K562 (cell line): ENCODE data around the gene ELOF1. TPM values are rescaled to one million over a fixed set of nuclear protein-coding genes. Genes with fewer than 3 reads are reported as not detected.

Source experiments
- ATAC-seq: fragments of 200-7000 bp; cut with Tn5 transposase; 3 replicates; pipeline ENCODE4 v1.9.1; 2020; ENCODE audit warnings: moderate library complexity
- BruUV-seq: library from RNA; stranded (reverse); fragments of 400-500 nt; replicated peaks from 2 replicates; lab custom pipeline; 2021; lab: Mats Ljungman, UMichigan
- CTCF ChIA-PET: fragments of 300-600 bp; formaldehyde crosslinking; extraction: SDS; loops from one replicate; lab custom pipeline; 2021; ENCODE audit warnings: low intra/inter-chr PET ratio; lab: Yijun Ruan, JAX
- POLR2A ChIA-PET: fragments of 300-600, 350-650 bp; sonication (Branson Sonifier 250); formaldehyde crosslinking; extraction: SDS; loops from one replicate; lab custom pipeline; 2021; ENCODE audit warnings: antibody characterized with exemption, inconsistent platforms; lab: Yijun Ruan, JAX
- DNase-seq, 4 experiments: peaks; one replicate each; pipeline versions ENCODE4 v3.0.0 to v3.0.0-alpha.2; 2011 to 2018; ENCODE audit warnings: low spot score in 3 of 4, mixed read lengths in 3 of 4; ENCODE audit errors: extremely low read depth in 1 of 4
- FAIRE-seq: peaks from 2 replicates; lab custom pipeline; 2011; peaks lifted over from hg19 to GRCh38; lab: Jason Lieb, UNC
- H2AFZ ChIP-seq: 2 replicates; pipeline ENCODE4 v1.6.0; 2011; ENCODE audit warnings: low read depth, low read length, control low read depth, inconsistent platforms
- H3K27ac ChIP-seq: fragments of 200-600 bp; 3 replicates; pipeline ENCODE4 v1.8.0; 2011; ENCODE audit warnings: low read depth, mild to moderate bottlenecking, control low read depth, inconsistent platforms, low read length, moderate library complexity, mixed read lengths; ENCODE audit errors: extremely low read depth
- H3K27me3 ChIP-seq, 2 experiments: fragments of 300-600 bp in 1 of 2; 2 replicates in 1 of 2; 3 replicates in 1 of 2; pipeline versions ENCODE4 v1.6.0 to v1.8.0; 2011; ENCODE audit warnings: inconsistent platforms in 2 of 2, low read length in 2 of 2, mild to moderate bottlenecking in 1 of 2, mixed read lengths in 1 of 2, moderate library complexity in 1 of 2; ENCODE audit not compliant: control insufficient read depth in 2 of 2, insufficient read depth in 2 of 2
- H3K36me3 ChIP-seq: fragments of 300-600 bp; 3 replicates; pipeline ENCODE4 v1.8.0; 2011; ENCODE audit warnings: mild to moderate bottlenecking, low read length, inconsistent platforms; ENCODE audit not compliant: control insufficient read depth, insufficient read depth
- H3K4me1 ChIP-seq, 2 experiments: fragments of 200-600 bp in 1 of 2; replicated peaks in 1 of 2; 2 replicates in 1 of 2; 3 replicates in 1 of 2; pipeline versions ENCODE4 v1.5.1 to v1.8.0; 2011; ENCODE audit warnings: inconsistent platforms in 2 of 2, low read length in 2 of 2, mild to moderate bottlenecking in 1 of 2, mixed read lengths in 1 of 2, moderate library complexity in 1 of 2; ENCODE audit not compliant: control insufficient read depth in 2 of 2, insufficient read depth in 2 of 2
- H3K4me2 ChIP-seq: 2 replicates; pipeline ENCODE4 v1.6.1; 2011; ENCODE audit warnings: low read length, control low read depth, inconsistent platforms, mixed read lengths; ENCODE audit not compliant: insufficient read depth
- H3K4me3 ChIP-seq: fragments of 200-600 bp; sonication (generic), shearing (Covaris generic); 2 replicates; pipeline ENCODE4 v1.5.1; 2016; ENCODE audit warnings: control low read depth, inconsistent platforms
- H3K79me2 ChIP-seq: fragments of 200-600 bp; 3 replicates; pipeline ENCODE4 v1.8.0; 2011; ENCODE audit warnings: low read length, inconsistent platforms; ENCODE audit not compliant: control insufficient read depth, insufficient read depth
- H3K9ac ChIP-seq, 2 experiments: 2 replicates each; pipeline versions ENCODE4 v1.6.0 to v1.6.1; 2011; ENCODE audit warnings: low read depth in 2 of 2, low read length in 2 of 2, control low read depth in 1 of 2, inconsistent platforms in 1 of 2, mild to moderate bottlenecking in 1 of 2, mixed read lengths in 1 of 2; ENCODE audit not compliant: insufficient read depth in 1 of 2
- H3K9me1 ChIP-seq: one replicate; pipeline ENCODE4 v1.6.0; 2011; ENCODE audit warnings: inconsistent platforms, mild to moderate bottlenecking, low read length, moderate library complexity; ENCODE audit not compliant: control insufficient read depth, insufficient read depth
- H3K9me3 ChIP-seq: replicated peaks from 2 replicates; pipeline ENCODE4 v1.5.1; 2011; ENCODE audit warnings: low read depth, low read length, inconsistent platforms; ENCODE audit not compliant: control insufficient read depth, insufficient read depth
- H4K20me1 ChIP-seq: replicated peaks from 2 replicates; pipeline ENCODE4 v1.6.1; 2011; ENCODE audit warnings: low read length, inconsistent platforms, mixed read lengths; ENCODE audit not compliant: control insufficient read depth, insufficient read depth
- BCOR ChIP-seq: fragments of 450-650 bp; IDR thresholded peaks from 2 replicates; pipeline ENCODE4 v1.6.1; 2016
- CBX3 ChIP-seq, 2 experiments: IDR thresholded peaks; 1 replicate in 1 of 2; 2 replicates in 1 of 2; pipeline ENCODE4 v1.6.1; 2012; ENCODE audit warnings: inconsistent platforms in 2 of 2, low read length in 2 of 2, borderline replicate concordance in 1 of 2, control low read depth in 1 of 2
- DACH1 ChIP-seq: fragments of 450-650 bp; IDR thresholded peaks from 2 replicates; pipeline ENCODE4 v1.6.1; 2018; ENCODE audit not compliant: partially characterized antibody
- KLF1 ChIP-seq: fragments of 450-650 bp; IDR thresholded peaks from 2 replicates; pipeline ENCODE4 v1.6.1; 2016; ENCODE audit warnings: missing genetic modification characterization, missing compliant biosample characterization
- NCOA2 ChIP-seq, 2 experiments: fragments of 450-650 bp; IDR thresholded peaks; 2 replicates each; pipeline ENCODE4 v1.6.1; 2018; ENCODE audit warnings: mild to moderate bottlenecking in 2 of 2, moderate library complexity in 1 of 2; ENCODE audit not compliant: partially characterized antibody in 2 of 2
- TARDBP ChIP-seq: fragments of 450-650 bp; IDR thresholded peaks from 2 replicates; pipeline ENCODE4 v1.6.1; 2016
- XRCC4 ChIP-seq: IDR thresholded peaks from one replicate; pipeline ENCODE4 v1.6.1; 2011; ENCODE audit not compliant: insufficient read depth, insufficient read length; ENCODE audit errors: extremely low read depth
- ZFP36 ChIP-seq: fragments of 150-350 bp; IDR thresholded peaks from 2 replicates; pipeline ENCODE4 v1.6.1; 2018; ENCODE audit warnings: low read length, low read depth; ENCODE audit not compliant: partially characterized antibody
- ZNF23 ChIP-seq: fragments of 250-450 bp; sonication (Bioruptor Pico); IDR thresholded peaks from 2 replicates; pipeline ENCODE4 v1.4.0; 2020; ENCODE audit warnings: mild to moderate bottlenecking
- ZNF668 ChIP-seq: fragments of 250-450 bp; sonication (Bioruptor Pico); IDR thresholded peaks from 2 replicates; pipeline ENCODE4 v1.8.0; 2022; ENCODE audit warnings: mild to moderate bottlenecking, inconsistent platforms
- WGBS: fragments of 100-300 bp; shearing (Covaris generic); methylation state at CpG from one replicate; pipeline ENCODE4 v1.1.6; 2016; ENCODE audit warnings: low coverage, mixed read lengths; ENCODE audit not compliant: insufficient coverage; ENCODE audit errors: missing lambda C conversion rate; 5-methylcytosine and 5-hydroxymethylcytosine counted together
- in situ Hi-C: fragments of 300-500 bp; cut with MboI; formaldehyde crosslinking; loops from 4 replicates; pipeline ENCODE4 v1.15.0; 2018; ENCODE audit warnings: inconsistent platforms, mixed read lengths
- intact Hi-C: fragments of 100-400 bp; cut with micrococcal nuclease; formaldehyde crosslinking; loops from 2 replicates; pipeline ENCODE4 v1.14.2; 2022
- polyA plus RNA-seq, 8 experiments: library from polyadenylated mRNA; depleted of rRNA in 4 of 8; stranded (reverse) in 5 of 8; unstranded in 3 of 8; fragments of >200 nt; fragmentation: Nextera tagmentation in 2 of 8; fragmentation: Illumina TruSeq in 1 of 8; extraction: Ambion mirVana in 2 of 8; extraction: Trizol in 1 of 8; gene quantifications; 2 replicates each; pipeline versions ENCODE4 v1.2.1 to v1.2.3, GENCODE V29; 2011 to 2014; ENCODE audit warnings: inconsistent platforms in 1 of 8, missing spikeins in 1 of 8
- total RNA-seq, 7 experiments: library from RNA; depleted of rRNA in 6 of 7; stranded (reverse); fragments of >200 nt in 6 of 7; fragmentation: Illumina TruSeq in 2 of 7; extraction: Trizol in 2 of 7; gene quantifications; 2 replicates each; pipeline versions ENCODE4 v1.2.1 to v1.2.3, GENCODE V29; 2011 to 2021; ENCODE audit warnings: low replicate concordance in 1 of 7
- TF ChIP-seq, protein P1 (sequence below): fragments of 450-650 bp; IDR thresholded peaks from 2 replicates; pipeline ENCODE4 v1.6.1; 2018; ENCODE audit warnings: mild to moderate bottlenecking, low read depth; ENCODE audit not compliant: partially characterized antibody
- TF ChIP-seq, protein P2 (sequence below): fragments of 450-650 bp; formaldehyde crosslinking; IDR thresholded peaks from 2 replicates; pipeline ENCODE4 v1.4.0; 2020; ENCODE audit warnings: mild to moderate bottlenecking, moderate library complexity

ELOF1 gene
- total and polyA plus RNA-seq, 9 of the 15 experiments (the other 6 are each of a cell fraction or from before 2014, with no cell fraction given): 16.7 to 147 (median 74.2) TPM

DNA sequence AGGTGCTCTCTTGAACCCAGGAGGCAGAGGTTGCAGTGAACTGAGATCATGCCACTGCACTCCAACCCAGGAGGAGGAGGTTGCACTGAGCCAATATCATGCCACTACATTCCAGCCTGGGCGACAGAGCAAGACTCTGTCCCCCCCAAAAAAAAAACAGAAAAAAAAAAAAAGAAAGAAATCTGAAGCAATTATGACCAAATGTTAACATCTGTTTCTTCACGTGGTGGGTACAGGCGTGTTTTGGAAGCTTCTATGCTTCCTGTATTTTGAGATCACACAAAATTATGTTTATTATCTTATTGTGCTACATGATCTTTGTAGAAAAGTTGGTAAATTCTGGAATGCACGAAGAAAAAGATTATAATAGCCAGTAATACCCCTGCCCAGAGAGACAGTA is 21.1 kb upstream of the ELOF1 start:
- H4K20me1 ChIP-seq: no peaks in the 10 kb centered on the region
- in situ Hi-C loops (no loop called here), intact Hi-C loops (no loop called here)
- H3K27ac ChIP-seq: no peak overlapping the region
- no peaks in the 10 kb centered on the region for H3K9me1 ChIP-seq
- FAIRE-seq: no peak
- H3K27me3 ChIP-seq: no peaks in the 10 kb centered on the region
- no peak overlapping the region for H3K9ac ChIP-seq
- no TSS peak for BruUV-seq
- peaks cover 45 to 68% of the 10 kb centered on the region in 2 experiments for H3K4me1 ChIP-seq
- 80% methylated on average over 4 of the region's 4 CpGs for WGBS
- H3K36me3 ChIP-seq: no peaks in the 10 kb centered on the region
- H3K4me2 ChIP-seq: no peak overlapping the region
- H3K9me3 ChIP-seq: no peaks in the 10 kb centered on the region
- CTCF ChIA-PET: no interaction called here
- no peak for ATAC-seq
- no peaks in the 10 kb centered on the region for H3K79me2 ChIP-seq
- POLR2A ChIA-PET: interaction anchor here (0.7 to 1.6 kb wide), 4 partner anchors 10 to 1459 kb away, joined by 3 to 5 read pairs (median 4); no protein-coding TSS in a partner anchor
- DNase-seq: no peak
- no peak overlapping the region for H3K4me3 ChIP-seq
- no peak overlapping the region for H2AFZ ChIP-seq
- TF ChIP-seq NCOA2 (IDR thresholded peaks at IDR 0.05; ENCODE audit: partially characterized antibody in 2 of 2) (no peak), ZNF23 (CRISPR knock-in tag) (no peak), ZFP36 (no peak), ZNF668 (CRISPR knock-in tag) (no peak), KLF1 (no peak), BCOR (no peak), XRCC4 (no peak), TARDBP (no peak), CBX3 (IDR thresholded peaks at IDR 0.05; ENCODE audit: borderline replicate concordance in 1 of 2, low read length in 2 of 2) (no peak), DACH1 (no peak)
- TF ChIP-seq, protein P1, sequence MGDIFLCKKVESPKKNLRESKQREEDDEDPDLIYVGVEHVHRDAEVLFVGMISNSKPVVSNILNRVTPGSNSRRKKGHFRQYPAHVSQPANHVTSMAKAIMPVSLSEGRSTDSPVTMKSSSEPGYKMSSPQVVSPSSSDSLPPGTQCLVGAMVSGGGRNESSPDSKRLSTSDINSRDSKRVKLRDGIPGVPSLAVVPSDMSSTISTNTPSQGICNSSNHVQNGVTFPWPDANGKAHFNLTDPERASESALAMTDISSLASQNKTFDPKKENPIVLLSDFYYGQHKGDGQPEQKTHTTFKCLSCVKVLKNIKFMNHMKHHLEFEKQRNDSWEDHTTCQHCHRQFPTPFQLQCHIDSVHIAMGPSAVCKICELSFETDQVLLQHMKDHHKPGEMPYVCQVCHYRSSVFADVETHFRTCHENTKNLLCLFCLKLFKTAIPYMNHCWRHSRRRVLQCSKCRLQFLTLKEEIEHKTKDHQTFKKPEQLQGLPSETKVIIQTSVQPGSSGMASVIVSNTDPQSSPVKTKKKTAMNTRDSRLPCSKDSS: no peak
- TF ChIP-seq, protein P2, sequence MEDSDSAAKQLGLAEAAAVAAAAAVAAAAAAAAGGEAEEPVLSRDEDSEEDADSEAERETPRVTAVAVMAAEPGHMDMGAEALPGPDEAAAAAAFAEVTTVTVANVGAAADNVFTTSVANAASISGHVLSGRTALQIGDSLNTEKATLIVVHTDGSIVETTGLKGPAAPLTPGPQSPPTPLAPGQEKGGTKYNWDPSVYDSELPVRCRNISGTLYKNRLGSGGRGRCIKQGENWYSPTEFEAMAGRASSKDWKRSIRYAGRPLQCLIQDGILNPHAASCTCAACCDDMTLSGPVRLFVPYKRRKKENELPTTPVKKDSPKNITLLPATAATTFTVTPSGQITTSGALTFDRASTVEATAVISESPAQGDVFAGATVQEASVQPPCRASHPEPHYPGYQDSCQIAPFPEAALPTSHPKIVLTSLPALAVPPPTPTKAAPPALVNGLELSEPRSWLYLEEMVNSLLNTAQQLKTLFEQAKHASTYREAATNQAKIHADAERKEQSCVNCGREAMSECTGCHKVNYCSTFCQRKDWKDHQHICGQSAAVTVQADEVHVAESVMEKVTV (CRISPR knock-in tag): no peak
- TF ChIP-seq, all 486 proteins: peak for 0
